Neural progenitor cell (in vitro differentiated cells): ENCODE measurements around the gene ADARB2.

ENCODE experiments used
- EZH2 ChIP-seq: fragments of 200-600 bp; sonication (generic); IDR thresholded peaks from 2 replicates; pipeline ENCODE4 v1.6.1; 2017; ENCODE audit warnings: antibody characterized with exemption, mild to moderate bottlenecking, moderate library complexity
- EZH2phosphoT487 ChIP-seq: fragments of 200-600 bp; sonication (generic); IDR thresholded peaks from 2 replicates; pipeline ENCODE4 v1.6.1; 2017; ENCODE audit warnings: antibody characterized with exemption
- TF ChIP-seq, protein P1 (sequence below): fragments of 200-600 bp; sonication (generic); IDR thresholded peaks from 2 replicates; pipeline ENCODE4 v1.5.1; 2017; ENCODE audit warnings: antibody characterized with exemption, mild to moderate bottlenecking

GRCh38 chr10:1483826-1484225 lies 253.5 kb downstream of the ADARB2 start:
- TF ChIP-seq, protein P1, sequence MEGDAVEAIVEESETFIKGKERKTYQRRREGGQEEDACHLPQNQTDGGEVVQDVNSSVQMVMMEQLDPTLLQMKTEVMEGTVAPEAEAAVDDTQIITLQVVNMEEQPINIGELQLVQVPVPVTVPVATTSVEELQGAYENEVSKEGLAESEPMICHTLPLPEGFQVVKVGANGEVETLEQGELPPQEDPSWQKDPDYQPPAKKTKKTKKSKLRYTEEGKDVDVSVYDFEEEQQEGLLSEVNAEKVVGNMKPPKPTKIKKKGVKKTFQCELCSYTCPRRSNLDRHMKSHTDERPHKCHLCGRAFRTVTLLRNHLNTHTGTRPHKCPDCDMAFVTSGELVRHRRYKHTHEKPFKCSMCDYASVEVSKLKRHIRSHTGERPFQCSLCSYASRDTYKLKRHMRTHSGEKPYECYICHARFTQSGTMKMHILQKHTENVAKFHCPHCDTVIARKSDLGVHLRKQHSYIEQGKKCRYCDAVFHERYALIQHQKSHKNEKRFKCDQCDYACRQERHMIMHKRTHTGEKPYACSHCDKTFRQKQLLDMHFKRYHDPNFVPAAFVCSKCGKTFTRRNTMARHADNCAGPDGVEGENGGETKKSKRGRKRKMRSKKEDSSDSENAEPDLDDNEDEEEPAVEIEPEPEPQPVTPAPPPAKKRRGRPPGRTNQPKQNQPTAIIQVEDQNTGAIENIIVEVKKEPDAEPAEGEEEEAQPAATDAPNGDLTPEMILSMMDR = no peak
- TF ChIP-seq EZH2 = no peak
- TF ChIP-seq EZH2phosphoT487 = no peak
